GM21576 (cell line): ENCODE results near the gene RBMS1.

ENCODE experiments used
- ATAC-seq: cut with Tn5 transposase; IDR thresholded peaks from one replicate; pipeline ENCODE4 v1.9.1; 2021; ENCODE audit warnings: mild to moderate bottlenecking, moderate library complexity; ENCODE audit not compliant: unreplicated experiment

The RBMS1 gene

GRCh38 chr2:160232905-160233475, 260.6 kb downstream of the RBMS1 start:
- ATAC-seq = no peak

- ATAC-seq = no peak
Observed at GRCh38 chr2:160229591-160229990, 264.0 kb downstream of the RBMS1 start.

- ATAC-seq = no peak
Observed at GRCh38 chr2:160228141-160228917, 265.3 kb downstream of the RBMS1 start.

GRCh38 chr2:160227293-160227915, 266.2 kb downstream of the RBMS1 start:
- no peak for ATAC-seq

GRCh38 chr2:160226367-160226766, 267.2 kb downstream of the RBMS1 start:
- ATAC-seq = no peak

- no peak for ATAC-seq
Observed at GRCh38 chr2:160225722-160226121, 267.9 kb downstream of the RBMS1 start.

- peak; percentile 14 for ATAC-seq
Observed at GRCh38 chr2:160224507-160224906, 269.1 kb downstream of the RBMS1 start.

GRCh38 chr2:160224060-160224459, 269.5 kb downstream of the RBMS1 start:
- peak; percentile 94 for ATAC-seq

GRCh38 chr2:160223560-160223959, 270.0 kb downstream of the RBMS1 start:
- ATAC-seq = no peak

GRCh38 chr2:160222546-160223283, 270.9 kb downstream of the RBMS1 start:
- no peak for ATAC-seq
